Activated CD4-positive, alpha-beta T cell treated with anti-CD3 and anti-CD28 coated beads, Interleukin-2, amount 10 ng/mL, durations not matched to agents 7 days and 5 days (primary cell): ENCODE results near the gene PNPLA1. TPM values are rescaled to one million over a fixed set of nuclear protein-coding genes. Genes with fewer than 3 reads are reported as not detected.

Source experiments
- CTCF ChIA-PET: fragments of 350-600 bp; sonication (Branson Sonifier 250); formaldehyde crosslinking; loops from one replicate; lab custom pipeline; 2021; ENCODE audit warnings: antibody characterized with exemption; lab: Charles Lee
- POLR2A ChIA-PET: fragments of 350-600 bp; sonication (Branson Sonifier 250); formaldehyde crosslinking; loops from one replicate; lab custom pipeline; 2021; ENCODE audit warnings: antibody characterized with exemption; lab: Charles Lee
- DNase-seq: peaks from one replicate; pipeline ENCODE4 v3.0.0-alpha.2; 2020
- H3K27ac Mint-ChIP-seq: one replicate; pipeline ENCODE4 v1.8.0; 2021; ENCODE audit warnings: mild to moderate bottlenecking, moderate library complexity, mixed read lengths
- H3K27me3 Mint-ChIP-seq: one replicate; pipeline ENCODE4 v1.8.0; 2021; ENCODE audit warnings: mixed read lengths
- H3K36me3 Mint-ChIP-seq: one replicate; pipeline ENCODE4 v1.8.0; 2021; ENCODE audit warnings: low read depth, mixed read lengths
- H3K4me1 Mint-ChIP-seq: one replicate; pipeline ENCODE4 v1.8.0; 2021; ENCODE audit warnings: mixed read lengths
- H3K4me3 Mint-ChIP-seq: one replicate; pipeline ENCODE4 v1.8.0; 2021; ENCODE audit warnings: mild to moderate bottlenecking, moderate library complexity, mixed read lengths
- H3K9me3 Mint-ChIP-seq: one replicate; pipeline ENCODE4 v1.8.0; 2021; ENCODE audit warnings: mixed read lengths
- total RNA-seq, 2 experiments: library from RNA; stranded (reverse); gene quantifications; one replicate each; pipeline ENCODE4 v1.2.3, GENCODE V29; 2021

PNPLA1 gene
- total RNA-seq, 2 experiments from 2014 or later, result not detected

- H3K9me3 Mint-ChIP-seq, result no peaks in the 10 kb centered on the region
- no peak for DNase-seq
- POLR2A ChIA-PET, result no interaction called here
- peaks cover 13% of the 10 kb centered on the region for H3K27me3 Mint-ChIP-seq
- H3K27ac Mint-ChIP-seq, result no peak overlapping the region
- H3K4me1 Mint-ChIP-seq, result no peaks in the 10 kb centered on the region
- H3K36me3 Mint-ChIP-seq, result no peaks in the 10 kb centered on the region
- CTCF ChIA-PET, result interaction anchor here (0.6 to 0.7 kb wide), 3 partner anchors 20 to 228 kb away, joined by 3 read pairs; no protein-coding TSS in a partner anchor
- H3K4me3 Mint-ChIP-seq, result no peak overlapping the region
Observed at GRCh38 chr6:36349240-36349639, 79.4 kb downstream of the PNPLA1 start.

DNA sequence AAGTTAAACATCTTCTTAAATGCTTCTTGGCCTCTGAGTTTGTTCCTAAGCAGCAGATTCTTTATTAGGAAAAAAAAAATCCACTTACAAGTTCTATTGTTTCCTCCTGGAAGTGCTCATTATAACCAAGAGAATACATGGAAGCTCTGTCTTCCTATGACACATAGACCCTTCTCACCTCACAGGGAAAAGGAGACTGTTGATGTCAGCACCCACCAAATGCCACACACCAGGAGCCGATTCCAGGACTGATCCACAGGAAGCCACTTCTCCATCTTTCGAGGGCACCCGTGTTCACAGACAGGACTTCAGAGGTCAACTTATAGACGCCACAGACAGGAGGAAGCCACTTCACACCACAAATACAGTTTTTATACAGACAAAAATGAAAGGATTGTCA, 80.2 kb downstream of the PNPLA1 start:
- H3K4me3 Mint-ChIP-seq, result no peak overlapping the region
- no peaks in the 10 kb centered on the region for H3K9me3 Mint-ChIP-seq
- no peaks in the 10 kb centered on the region for H3K36me3 Mint-ChIP-seq
- no peaks in the 10 kb centered on the region for H3K4me1 Mint-ChIP-seq
- H3K27ac Mint-ChIP-seq, result no peak overlapping the region
- peaks cover 21% of the 10 kb centered on the region for H3K27me3 Mint-ChIP-seq
- POLR2A ChIA-PET, result interaction anchor here (0.7 kb wide), 1 partner anchor 14 kb away, joined by 11 read pairs; no protein-coding TSS in a partner anchor
- no peak for DNase-seq
- CTCF ChIA-PET, result interaction anchor here (1.5 kb wide), 1 partner anchor 9 kb away, joined by 9 read pairs; no protein-coding TSS in a partner anchor

DNA sequence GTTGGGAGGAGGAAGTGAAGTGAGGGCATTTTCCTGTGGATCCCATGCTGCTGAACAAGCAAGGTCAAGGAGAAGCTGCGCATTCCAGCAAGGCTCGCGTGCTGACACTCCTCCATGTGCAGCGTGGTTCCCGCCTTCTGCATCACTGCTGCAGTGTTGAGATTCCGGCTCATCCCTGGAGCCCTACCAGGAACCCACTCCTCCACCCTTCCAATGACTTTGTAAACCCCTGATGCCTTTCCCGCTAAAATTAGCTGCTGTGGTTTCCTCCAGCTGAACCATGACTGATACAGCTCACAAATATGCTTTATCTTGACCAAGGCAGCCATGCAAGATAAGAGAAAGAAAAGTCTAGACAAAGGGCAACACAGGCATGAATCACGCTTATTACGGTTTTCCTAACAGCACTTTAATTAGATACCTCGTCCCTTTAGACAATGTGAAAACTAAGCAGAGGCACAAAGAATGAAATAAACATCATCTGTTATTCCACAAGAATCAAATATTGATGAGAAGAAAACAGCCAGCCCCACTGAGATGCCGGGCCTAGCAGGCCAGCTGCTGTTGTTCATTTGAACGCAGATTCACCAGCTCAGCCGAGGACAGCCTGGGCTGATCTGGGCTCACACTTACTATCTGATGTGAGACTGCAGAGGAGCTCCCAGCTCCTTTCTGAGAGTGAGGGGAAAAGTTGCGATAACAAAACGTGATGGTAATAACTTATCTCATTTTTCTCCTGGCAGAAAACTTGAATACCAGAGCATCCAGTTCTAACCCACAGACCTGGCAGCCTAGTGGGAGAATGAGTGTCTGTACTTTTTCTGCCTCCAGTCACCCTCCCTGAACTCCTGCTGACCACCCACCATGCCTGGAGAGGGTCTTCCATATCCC, 81.1 kb downstream of the PNPLA1 start:
- Mint-ChIP-seq H3K27ac (no peak overlapping the region), H3K4me1 (no peaks in the 10 kb centered on the region), H3K36me3 (no peaks in the 10 kb centered on the region), H3K9me3 (no peaks in the 10 kb centered on the region), H3K4me3 (no peak overlapping the region), H3K27me3 (peaks cover 22% of the 10 kb centered on the region)
- DNase-seq, result no peak
- ChIA-PET POLR2A (interaction anchor here (0.6 to 0.7 kb wide), 2 partner anchors 13 kb away, joined by 5 to 11 read pairs; no protein-coding TSS in a partner anchor), CTCF (interaction anchor here (0.5 to 1.5 kb wide), 3 partner anchors 10 to 1609 kb away, joined by 5 to 9 read pairs (median 5); no protein-coding TSS in a partner anchor)

DNA sequence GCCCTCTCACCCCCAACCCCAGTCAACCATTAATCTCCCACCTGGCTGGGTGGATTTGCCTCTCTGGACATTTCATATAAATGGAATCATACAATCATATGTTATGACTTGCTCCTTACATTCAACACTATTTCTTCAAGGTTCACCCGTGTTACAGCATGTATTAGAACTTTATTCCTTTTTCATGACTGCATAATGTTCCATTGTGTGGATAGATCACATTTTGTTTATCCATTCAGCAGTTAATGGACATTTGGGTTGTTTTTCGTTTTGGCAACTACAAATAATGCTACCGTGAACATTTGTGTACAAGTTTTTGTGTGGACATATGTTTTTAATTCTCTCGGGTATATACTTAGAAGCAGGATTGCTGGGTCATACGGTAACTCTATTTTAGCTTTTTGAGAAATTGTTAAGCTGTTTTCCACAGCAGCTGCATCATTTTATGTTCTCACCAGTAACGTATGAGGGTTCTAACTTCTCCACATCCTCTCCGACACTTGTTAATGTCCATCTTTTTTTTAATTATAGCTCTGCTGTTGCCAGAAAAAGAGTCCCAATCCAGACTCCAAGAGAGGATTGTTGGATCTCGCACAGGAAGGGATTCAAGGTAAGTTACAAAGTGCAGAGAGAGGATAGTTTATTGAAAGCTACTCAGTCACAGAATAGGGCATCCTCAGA, 82.8 kb downstream of the PNPLA1 start:
- ChIA-PET CTCF (interaction anchor here (0.6 to 1.2 kb wide), 5 partner anchors 8 to 478 kb away, joined by 3 to 4 read pairs (median 3); partner anchors contain the start of gene BNIP5), POLR2A (no interaction called here)
- no peaks in the 10 kb centered on the region for H3K9me3 Mint-ChIP-seq
- no peak overlapping the region for H3K27ac Mint-ChIP-seq
- H3K36me3 Mint-ChIP-seq, result no peaks in the 10 kb centered on the region
- H3K27me3 Mint-ChIP-seq, result peaks cover 25% of the 10 kb centered on the region
- DNase-seq, result no peak
- H3K4me1 Mint-ChIP-seq, result peaks cover 12% of the 10 kb centered on the region
- H3K4me3 Mint-ChIP-seq, result no peak overlapping the region

DNA sequence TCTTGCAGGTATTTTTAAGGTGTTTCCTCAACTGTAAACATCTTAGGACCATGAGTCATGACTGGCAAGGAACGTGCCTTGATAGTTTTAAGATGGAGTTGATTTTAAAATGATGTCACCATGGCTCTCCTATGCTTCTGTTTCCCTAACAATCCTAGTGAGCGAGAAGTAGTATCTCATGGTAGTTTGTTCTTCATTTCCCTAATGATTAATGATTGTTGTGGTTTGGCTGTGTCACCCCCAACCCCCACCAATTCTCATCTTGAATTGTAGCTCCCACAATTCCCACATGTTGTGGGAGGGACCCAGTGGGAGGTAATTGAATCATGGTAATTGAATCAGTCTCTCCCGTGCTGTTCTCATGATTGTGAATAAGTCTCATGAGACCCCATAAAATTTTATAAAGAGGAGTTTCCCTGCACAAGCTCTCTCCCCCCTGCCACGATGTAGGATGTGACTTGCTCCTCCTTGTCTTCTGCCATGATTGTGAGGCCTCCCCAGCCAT, 83.6 kb downstream of the PNPLA1 start:
- Mint-ChIP-seq H3K9me3 (no peaks in the 10 kb centered on the region), H3K4me1 (peaks cover 20% of the 10 kb centered on the region), H3K36me3 (no peaks in the 10 kb centered on the region), H3K4me3 (no peak overlapping the region), H3K27me3 (peaks cover 28% of the 10 kb centered on the region), H3K27ac (no peak overlapping the region)
- ChIA-PET POLR2A (no interaction called here), CTCF (interaction anchor here (0.6 to 1.2 kb wide), 4 partner anchors 9 to 479 kb away, joined by 3 to 4 read pairs (median 3); no protein-coding TSS in a partner anchor)
- no peak for DNase-seq

- ChIA-PET POLR2A (no interaction called here), CTCF (interaction anchor here (0.6 to 1.9 kb wide), 8 partner anchors 9 to 370 kb away, joined by 3 to 8 read pairs (median 4); partner anchors contain the start of gene MAPK14)
- H3K9me3 Mint-ChIP-seq, result no peaks in the 10 kb centered on the region
- peaks cover 21% of the 10 kb centered on the region for H3K27me3 Mint-ChIP-seq
- H3K4me1 Mint-ChIP-seq, result peaks cover 28% of the 10 kb centered on the region
- H3K27ac Mint-ChIP-seq, result no peak overlapping the region
- no peaks in the 10 kb centered on the region for H3K36me3 Mint-ChIP-seq
- no peak overlapping the region for H3K4me3 Mint-ChIP-seq
- no peak for DNase-seq
Observed at GRCh38 chr6:36355819-36356218, 86.0 kb downstream of the PNPLA1 start.

- H3K4me3 Mint-ChIP-seq, result no peak overlapping the region
- peaks cover 19% of the 10 kb centered on the region for H3K27me3 Mint-ChIP-seq
- ChIA-PET POLR2A (no interaction called here), CTCF (interaction anchor here (0.7 to 3.1 kb wide), 6 partner anchors 17 to 436 kb away, joined by 3 to 16 read pairs (median 4); partner anchors contain the start of gene MAPK14)
- no peak overlapping the region for H3K27ac Mint-ChIP-seq
- peak; percentile 18 for DNase-seq
- H3K4me1 Mint-ChIP-seq, result peaks cover 28% of the 10 kb centered on the region
- no peaks in the 10 kb centered on the region for H3K36me3 Mint-ChIP-seq
- H3K9me3 Mint-ChIP-seq, result no peaks in the 10 kb centered on the region
Observed at GRCh38 chr6:36357872-36358225, 88.0 kb downstream of the PNPLA1 start.

Other genes starting within 250 kb of the PNPLA1 start
- not detected for gene SLC26A8, start 245.4 kb upstream of the PNPLA1 start, total RNA-seq
- gene MAPK14, start 242.3 kb upstream of the PNPLA1 start, total RNA-seq, result 10 to 100 TPM; 66.7 to 68.6 TPM
- 10 to 100 TPM; 29.3 to 29.9 TPM for gene MAPK13, start 139.5 kb upstream of the PNPLA1 start, total RNA-seq
- gene BRPF3, start 73.3 kb upstream of the PNPLA1 start, total RNA-seq, result 10 to 100 TPM; 18.5 to 24.1 TPM
- not detected for gene BNIP5, start 66.8 kb downstream of the PNPLA1 start, total RNA-seq
- gene ETV7, start 117.6 kb downstream of the PNPLA1 start, total RNA-seq, result 10 to 100 TPM; 13.4 to 15.3 TPM
- gene PXT1, start 172.8 kb downstream of the PNPLA1 start, total RNA-seq, result under 1 TPM; 0.17 to 0.40 TPM
- 10 to 100 TPM; 49.7 to 49.8 TPM for gene KCTD20, start 172.9 kb downstream of the PNPLA1 start, total RNA-seq